HEK293T (cell line): Measurements from ENCODE around the gene SNX9.

Experiments used
- FOXA1 ChIP-seq: fragments of 450-650 bp; IDR thresholded peaks from 2 replicates; pipeline ENCODE4 v1.6.1; 2016; ENCODE audit warnings: mild to moderate bottlenecking
- FOXK2 ChIP-seq: fragments of 450-650 bp; IDR thresholded peaks from 2 replicates; pipeline ENCODE4 v1.6.1; 2016; ENCODE audit warnings: mild to moderate bottlenecking
- L3MBTL2 ChIP-seq: fragments of 450-650 bp; conservative IDR thresholded peaks from 2 replicates; pipeline ENCODE4 v1.6.1; 2016; ENCODE audit warnings: mild to moderate bottlenecking
- LEF1 ChIP-seq: fragments of 450-650 bp; IDR thresholded peaks from 2 replicates; pipeline ENCODE4 v1.6.1; 2017; ENCODE audit warnings: mild to moderate bottlenecking, borderline replicate concordance
- SP1 ChIP-seq: fragments of 450-650 bp; IDR thresholded peaks from 2 replicates; pipeline ENCODE4 v1.6.1; 2017

GRCh38 chr6:157867155-157867559, 44.1 kb downstream of the SNX9 start:
- TF ChIP-seq FOXK2 (no peak), LEF1 (no peak), FOXA1 (no peak), SP1 (no peak), L3MBTL2 (no peak)
